ENCODE data around the gene FGD3.
"Not testable (repeated sequence)": the region's sequence is repeated elsewhere in the genome, so short reads cannot be mapped to it uniquely, and the experiment has no call there.

The FGD3 gene

GRCh38 chr9:92978345-92978875 lies 31.1 kb downstream of the FGD3 start:
- no peak for DNase-seq

GRCh38 chr9:92979283-92980056 lies 32.1 kb downstream of the FGD3 start:
- no peak for DNase-seq

- no peak for DNase-seq
Measured at GRCh38 chr9:92980085-92980745, 32.9 kb downstream of the FGD3 start.

GRCh38 chr9:92982130-92982529 lies 34.8 kb downstream of the FGD3 start:
- DNase-seq = no peak

GRCh38 chr9:92983984-92984589 lies 36.8 kb downstream of the FGD3 start:
- no peak for DNase-seq

- no peak for DNase-seq
Measured at GRCh38 chr9:92984976-92985375, 37.7 kb downstream of the FGD3 start.

- peak; percentile 53 for DNase-seq
Measured at GRCh38 chr9:92986176-92987119, 39.1 kb downstream of the FGD3 start.

GRCh38 chr9:92988215-92988768 lies 41.0 kb downstream of the FGD3 start:
- no peak for DNase-seq

GRCh38 chr9:92989561-92989960 lies 42.2 kb downstream of the FGD3 start:
- no peak for DNase-seq

- DNase-seq = no peak
Measured at GRCh38 chr9:92990461-92990860, 43.1 kb downstream of the FGD3 start.

- no peak for DNase-seq
Measured at GRCh38 chr9:92992549-92992948, 45.2 kb downstream of the FGD3 start.

- DNase-seq = not testable (repeated sequence)
Measured at GRCh38 chr9:92998871-92999270, 51.5 kb downstream of the FGD3 start.

GRCh38 chr9:93001031-93001430 lies 53.7 kb downstream of the FGD3 start:
- DNase-seq = no peak

- DNase-seq = no peak
Measured at GRCh38 chr9:93002700-93003099, 55.4 kb downstream of the FGD3 start.

GRCh38 chr9:93003552-93004407 lies 56.5 kb downstream of the FGD3 start:
- peak; percentile 67 for DNase-seq

GRCh38 chr9:93004561-93004960 lies 57.2 kb downstream of the FGD3 start:
- no peak for DNase-seq

- no peak for DNase-seq
Measured at GRCh38 chr9:93005876-93006275, 58.6 kb downstream of the FGD3 start.

- no peak for DNase-seq
Measured at GRCh38 chr9:93007529-93008058, 60.3 kb downstream of the FGD3 start.

- DNase-seq = no peak
Measured at GRCh38 chr9:93008457-93008856, 61.1 kb downstream of the FGD3 start.

GRCh38 chr9:93009337-93010015 lies 62.2 kb downstream of the FGD3 start:
- no peak for DNase-seq

All from activated CD4-positive, alpha-beta T cell treated with anti-CD3 and anti-CD28 coated beads, Interleukin-2, amount 50 U/mL, for 1 hour (primary cell).